Measurements from ENCODE around the gene PCDHGA1. TPM values are rescaled to one million over a fixed set of nuclear protein-coding genes. Genes with fewer than 3 reads are reported as not detected.

PCDHGA1 gene
- total and polyA plus RNA-seq, 2 of the 4 experiments (the other 2 are of a cell fraction) = 0.90 to 0.92 TPM

DNA sequence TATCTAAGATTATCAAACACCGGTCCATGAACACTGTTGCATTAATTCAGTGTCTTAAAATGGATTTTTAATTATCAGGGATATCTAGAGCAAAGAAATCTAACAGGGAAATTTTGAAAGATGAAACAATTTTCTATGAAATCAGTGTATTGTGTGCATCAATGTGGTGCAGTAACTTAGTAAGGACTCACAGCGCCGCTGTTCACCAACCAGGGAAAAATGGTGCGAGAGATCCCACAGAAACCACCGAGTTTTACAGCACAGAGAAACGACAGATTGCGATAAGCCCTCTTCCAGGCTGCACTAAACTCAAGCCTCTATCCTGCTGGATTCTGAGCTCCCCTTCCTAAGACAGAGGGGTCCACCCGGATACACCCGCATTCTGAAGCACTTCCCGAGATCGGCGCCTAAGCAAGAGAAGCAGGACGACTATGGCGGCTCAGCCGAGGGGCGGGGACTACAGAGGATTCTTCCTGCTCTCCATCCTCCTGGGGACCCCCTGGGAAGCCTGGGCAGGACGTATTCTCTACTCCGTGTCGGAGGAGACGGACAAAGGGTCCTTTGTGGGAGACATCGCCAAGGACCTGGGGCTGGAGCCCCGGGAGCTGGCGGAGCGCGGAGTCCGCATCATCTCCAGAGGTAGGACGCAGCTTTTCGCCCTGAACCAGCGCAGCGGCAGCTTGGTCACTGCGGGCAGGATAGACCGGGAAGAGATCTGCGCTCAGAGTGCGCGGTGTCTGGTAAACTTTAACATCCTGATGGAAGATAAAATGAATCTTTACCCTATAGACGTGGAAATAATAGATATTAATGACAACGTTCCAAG is 52.4 kb downstream of the PCDHGA1 start, which contains the start of gene PCDHGA7:
PCDHGA7 (plus strand) TSS at position 274 of the 826 bp plus-strand sequence; CDS start at position 432, 158 bp downstream.
- Histone ChIP-seq H3K56ac (ENCODE audit: extremely low read depth, insufficient read depth, low read length) (peak within 1 kb of the TSS; percentile 90), H3K9me3 (ENCODE audit: control insufficient read depth, insufficient read depth, low read length) (peaks cover 26% of the 10 kb centered on the region), H3K27ac (ENCODE audit: insufficient read depth, low read length) (peak within 1 kb of the TSS; percentile 73), H3K18ac (ENCODE audit: low read depth, low read length) (0 out of 2 replicates have a peak within 1 kb of the TSS, but pooled peaks have one; percentile 65), H3K27me3 (ENCODE audit: control insufficient read depth, insufficient read depth, low read length) (no peaks in the 10 kb centered on the region), H4K5ac (ENCODE audit: low read depth, low read length) (peak within 1 kb of the TSS; percentile 84), H2AFZ (replicated peaks; ENCODE audit: low read length, poor library complexity) (peak within 1 kb of the TSS; percentile 93), H4K20me1 (ENCODE audit: insufficient read depth, low read length) (no peaks in the 10 kb centered on the region), H2BK20ac (ENCODE audit: low read depth, low read length) (peak within 1 kb of the TSS; percentile 69; the same call in 1 of the 2 replicates), H2BK15ac (ENCODE audit: low read depth, low read length) (0 out of 3 replicates have a peak within 1 kb of the TSS, but pooled peaks have one; percentile 66), H3K9ac (ENCODE audit: low read depth, low read length) (peak within 1 kb of the TSS; percentile 94), H3K4ac (ENCODE audit: low read depth, low read length) (peak within 1 kb of the TSS; percentile 94), H4K91ac (ENCODE audit: insufficient read depth, low read depth, low read length) (peak within 1 kb of the TSS; percentile 76; the same call in 1 of the 2 replicates), H2AK9ac (replicated peaks; ENCODE audit: low read depth, low read length, poor library complexity) (peak within 1 kb of the TSS; percentile 72), H3K9me1 (ENCODE audit: insufficient read depth, low read length) (no peaks in the 10 kb centered on the region), H4K8ac (ENCODE audit: low read depth in 2 of 2, low read length in 2 of 2) (peak within 1 kb of the TSS; percentile 58 to 96; a peak in 3 of 4 replicates), H3K4me1 (ENCODE audit: control insufficient read depth, insufficient read depth, low read length) (no peaks in the 10 kb centered on the region), H2BK5ac (ENCODE audit: low read depth, low read length, poor library complexity, severe bottlenecking) (peak within 1 kb of the TSS; percentile 61), H3K23ac (ENCODE audit: low read depth, low read length) (peak within 1 kb of the TSS; percentile 85), H3K79me1 (ENCODE audit: low read depth in 1 of 2, low read length in 2 of 2) (peaks cover 0 to 6% of the 10 kb centered on the region in 2 experiments; a peak in 1 of 4 replicates), H3K36me3 (ENCODE audit: control insufficient read depth, insufficient read depth, low read length) (peaks cover 3% of the 10 kb centered on the region; the same call in 1 of the 2 replicates), H2BK120ac (ENCODE audit: low read depth, low read length) (peak within 1 kb of the TSS; percentile 65), H2AK5ac (ENCODE audit: low read depth, low read length) (no peak within 1 kb of the TSS), H3K4me3 (ENCODE audit: insufficient read depth, low read depth, low read length) (peak within 1 kb of the TSS; percentile 83), H3K4me2 (ENCODE audit: low read depth, low read length) (peak within 1 kb of the TSS; percentile 64), H3K14ac (replicated peaks; ENCODE audit: low read depth, low read length) (peak within 1 kb of the TSS; percentile 90)
- 9% methylated on average over 4 of the region's 37 CpGs; no CpG with 5 or more reads in 1 of the 2 experiments for WGBS, 2 experiments (ENCODE audit: extremely low coverage in 2 of 2, insufficient read length in 1 of 2)
- CTCF ChIA-PET = no interaction called here
- DNase-seq (peak; percentile 57), ATAC-seq (ENCODE audit: low read depth) (peak; percentile 89)
- POLR2A ChIA-PET (ENCODE audit: unreplicated experiment) = no interaction called here
- TF ChIP-seq RAD21 (IDR thresholded peaks at IDR 0.05; ENCODE audit: low read length) (peak; percentile 48), NFE2L2 (IDR thresholded peaks at IDR 0.05; ENCODE audit: low read depth, low read length) (no peak)
- TF ChIP-seq, protein P1, sequence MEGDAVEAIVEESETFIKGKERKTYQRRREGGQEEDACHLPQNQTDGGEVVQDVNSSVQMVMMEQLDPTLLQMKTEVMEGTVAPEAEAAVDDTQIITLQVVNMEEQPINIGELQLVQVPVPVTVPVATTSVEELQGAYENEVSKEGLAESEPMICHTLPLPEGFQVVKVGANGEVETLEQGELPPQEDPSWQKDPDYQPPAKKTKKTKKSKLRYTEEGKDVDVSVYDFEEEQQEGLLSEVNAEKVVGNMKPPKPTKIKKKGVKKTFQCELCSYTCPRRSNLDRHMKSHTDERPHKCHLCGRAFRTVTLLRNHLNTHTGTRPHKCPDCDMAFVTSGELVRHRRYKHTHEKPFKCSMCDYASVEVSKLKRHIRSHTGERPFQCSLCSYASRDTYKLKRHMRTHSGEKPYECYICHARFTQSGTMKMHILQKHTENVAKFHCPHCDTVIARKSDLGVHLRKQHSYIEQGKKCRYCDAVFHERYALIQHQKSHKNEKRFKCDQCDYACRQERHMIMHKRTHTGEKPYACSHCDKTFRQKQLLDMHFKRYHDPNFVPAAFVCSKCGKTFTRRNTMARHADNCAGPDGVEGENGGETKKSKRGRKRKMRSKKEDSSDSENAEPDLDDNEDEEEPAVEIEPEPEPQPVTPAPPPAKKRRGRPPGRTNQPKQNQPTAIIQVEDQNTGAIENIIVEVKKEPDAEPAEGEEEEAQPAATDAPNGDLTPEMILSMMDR (conservative IDR thresholded peaks at IDR 0.05; ENCODE audit: low read depth, low read length) = peak; percentile 54
- in situ Hi-C loops (cut with MboI; ENCODE audit: low sequenced_read_pairs) = no loop called here
- no TSS peak for BruUV-seq (replicated peaks)
- dilution Hi-C loops (cut with HindIII; ENCODE audit: low sequenced_read_pairs, unreplicated experiment) = no loop called here
- intact Hi-C loops (cut with micrococcal nuclease) = loop anchor here (1.0 kb wide), 1 partner anchor 176 kb away; no protein-coding TSS in a partner anchor
